ENCODE data around the gene RYR2.

DNA sequence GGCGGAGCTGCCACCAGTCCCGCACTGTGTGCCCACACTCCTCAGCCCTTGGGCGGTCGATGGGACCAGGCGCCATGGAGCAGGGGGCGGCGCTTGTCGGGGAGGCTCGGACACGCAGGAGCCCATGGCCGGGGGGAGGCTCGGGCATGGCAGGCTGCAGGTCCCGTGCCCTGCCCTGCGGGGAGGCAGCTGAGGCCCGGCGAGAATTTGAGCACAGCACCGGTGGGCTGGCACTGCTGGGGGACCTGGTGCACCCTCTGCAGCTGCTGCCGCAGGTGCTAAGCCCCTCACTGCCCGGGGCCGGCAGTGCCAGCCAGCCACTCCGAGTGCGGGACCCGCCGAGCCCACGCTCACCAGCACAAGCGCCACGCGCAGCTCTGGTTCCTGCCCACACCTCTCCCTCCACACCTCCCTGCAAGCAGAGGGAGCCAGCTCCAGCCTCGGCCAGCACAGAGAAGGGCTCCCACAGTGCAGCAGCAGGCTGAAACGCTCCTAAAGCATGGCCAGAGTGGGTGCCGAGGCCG is 267.7 kb downstream of the RYR2 start:
- TF ChIP-seq, protein P1, sequence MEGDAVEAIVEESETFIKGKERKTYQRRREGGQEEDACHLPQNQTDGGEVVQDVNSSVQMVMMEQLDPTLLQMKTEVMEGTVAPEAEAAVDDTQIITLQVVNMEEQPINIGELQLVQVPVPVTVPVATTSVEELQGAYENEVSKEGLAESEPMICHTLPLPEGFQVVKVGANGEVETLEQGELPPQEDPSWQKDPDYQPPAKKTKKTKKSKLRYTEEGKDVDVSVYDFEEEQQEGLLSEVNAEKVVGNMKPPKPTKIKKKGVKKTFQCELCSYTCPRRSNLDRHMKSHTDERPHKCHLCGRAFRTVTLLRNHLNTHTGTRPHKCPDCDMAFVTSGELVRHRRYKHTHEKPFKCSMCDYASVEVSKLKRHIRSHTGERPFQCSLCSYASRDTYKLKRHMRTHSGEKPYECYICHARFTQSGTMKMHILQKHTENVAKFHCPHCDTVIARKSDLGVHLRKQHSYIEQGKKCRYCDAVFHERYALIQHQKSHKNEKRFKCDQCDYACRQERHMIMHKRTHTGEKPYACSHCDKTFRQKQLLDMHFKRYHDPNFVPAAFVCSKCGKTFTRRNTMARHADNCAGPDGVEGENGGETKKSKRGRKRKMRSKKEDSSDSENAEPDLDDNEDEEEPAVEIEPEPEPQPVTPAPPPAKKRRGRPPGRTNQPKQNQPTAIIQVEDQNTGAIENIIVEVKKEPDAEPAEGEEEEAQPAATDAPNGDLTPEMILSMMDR (IDR thresholded peaks at IDR 0.05), result no peak
- no peak for TF ChIP-seq POLR2A (IDR thresholded peaks at IDR 0.05)

Measured in heart left ventricle (tissue), 13 donors.